Activated naive CD8-positive, alpha-beta T cell treated with anti-CD3 and anti-CD28 coated beads, Interleukin-2, amount 10 ng/mL, durations not matched to agents 7 days and 5 days (primary cell): ENCODE data around the gene AOX1. TPM values are rescaled to one million over a fixed set of nuclear protein-coding genes. Genes with fewer than 3 reads are reported as not detected.
"Not testable (repeated sequence)": the region's sequence is repeated elsewhere in the genome, so short reads cannot be mapped to it uniquely, and the experiment has no call there.

ENCODE experiments used
- ATAC-seq: fragments of 150-1000 bp; cut with Tn5 transposase; one replicate; pipeline ENCODE4 v1.10.0; 2021; ENCODE audit warnings: low read depth, moderate library complexity
- POLR2A ChIA-PET: fragments of 350-600 bp; sonication (Branson Sonifier 250); formaldehyde crosslinking; loops from one replicate; lab custom pipeline; 2021; ENCODE audit warnings: antibody characterized with exemption; lab: Charles Lee
- DNase-seq: peaks from one replicate; pipeline ENCODE4 v3.0.0; 2021
- H3K27ac Mint-ChIP-seq: one replicate; pipeline ENCODE4 v1.8.0; 2022; ENCODE audit warnings: mild to moderate bottlenecking, mixed read lengths
- H3K27me3 Mint-ChIP-seq: one replicate; pipeline ENCODE4 v1.8.0; 2022; ENCODE audit warnings: mild to moderate bottlenecking, moderate library complexity, mixed read lengths
- H3K36me3 Mint-ChIP-seq: one replicate; pipeline ENCODE4 v1.8.0; 2021; ENCODE audit warnings: mild to moderate bottlenecking, mixed read lengths
- H3K4me1 Mint-ChIP-seq: one replicate; pipeline ENCODE4 v1.8.0; 2021; ENCODE audit warnings: mixed read lengths
- H3K4me3 Mint-ChIP-seq: one replicate; pipeline ENCODE4 v1.8.0; 2022; ENCODE audit warnings: mild to moderate bottlenecking, moderate library complexity, mixed read lengths
- H3K9me3 Mint-ChIP-seq: one replicate; pipeline ENCODE4 v1.8.0; 2021; ENCODE audit warnings: mixed read lengths
- total RNA-seq, 2 experiments: library from RNA; stranded (reverse); gene quantifications; one replicate each; pipeline ENCODE4 v1.2.3, GENCODE V29; 2021

AOX1 gene
- total RNA-seq, 2 experiments from 2014 or later: not detected

GRCh38 chr2:200713704-200714064 lies 127.9 kb downstream of the AOX1 start:
- Mint-ChIP-seq H3K4me1 (peaks cover 18% of the 10 kb centered on the region), H3K27me3 (peaks cover 4% of the 10 kb centered on the region), H3K9me3 (peaks cover 5% of the 10 kb centered on the region), H3K27ac (peak overlapping the region; percentile 99), H3K4me3 (peak overlapping the region; percentile 82), H3K36me3 (peaks cover 3% of the 10 kb centered on the region)
- no peak for ATAC-seq
- POLR2A ChIA-PET: interaction anchor here (0.7 to 2.1 kb wide), 16 partner anchors 10 to 733 kb away, joined by 3 to 32 read pairs (median 5); partner anchors contain the start of genes BZW1, CASP10, CFLAR and CLK1
- peak; percentile 41 for DNase-seq

DNA sequence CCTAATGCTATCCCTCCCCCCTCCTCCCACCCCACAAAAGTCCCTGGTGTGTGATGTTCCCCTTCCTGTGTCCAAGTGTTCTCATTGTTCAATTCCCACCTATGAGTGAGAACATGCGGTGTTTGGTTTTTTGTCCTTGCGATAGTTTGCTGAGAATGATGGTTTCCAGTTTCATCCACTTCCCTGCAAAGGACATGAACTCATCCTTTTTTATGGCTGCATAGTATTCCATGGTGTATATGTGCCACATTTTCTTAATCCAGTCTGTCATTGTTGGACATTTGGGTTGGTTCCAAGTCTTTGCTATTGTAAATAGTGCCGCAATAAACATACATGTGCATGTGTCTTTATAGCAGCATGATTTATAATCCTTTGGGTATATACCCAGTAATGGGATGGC lies 129.2 kb downstream of the AOX1 start:
- H3K27ac Mint-ChIP-seq, ATAC-seq, H3K36me3 Mint-ChIP-seq, H3K4me3 Mint-ChIP-seq, DNase-seq, POLR2A ChIA-PET: not testable (repeated sequence)
- peaks cover 18% of the 10 kb centered on the region for H3K4me1 Mint-ChIP-seq
- H3K27me3 Mint-ChIP-seq: peaks cover 13% of the 10 kb centered on the region
- H3K9me3 Mint-ChIP-seq: peaks cover 11% of the 10 kb centered on the region

DNA sequence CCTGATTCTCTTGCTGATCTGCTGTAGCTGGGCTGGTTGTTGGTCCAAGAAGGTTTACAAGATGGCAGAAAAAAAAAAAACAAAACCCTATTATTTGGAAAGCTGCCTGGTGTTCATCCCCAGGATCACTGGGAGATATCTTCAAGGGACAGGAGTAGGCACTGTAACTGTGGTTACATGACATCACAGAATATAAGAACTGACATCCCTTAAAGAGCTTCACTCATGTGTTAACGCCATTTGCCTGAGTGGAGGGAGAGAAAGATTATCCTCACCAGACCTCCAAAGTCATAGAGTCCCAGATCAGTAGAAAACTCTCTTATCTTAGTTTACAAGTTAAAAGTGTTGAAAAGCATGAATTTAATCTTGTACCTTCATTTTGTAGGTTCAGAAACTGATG lies 130.6 kb downstream of the AOX1 start:
- Mint-ChIP-seq H3K4me1 (peaks cover 18% of the 10 kb centered on the region), H3K36me3 (peaks cover 12% of the 10 kb centered on the region), H3K4me3 (no peak overlapping the region), H3K27me3 (peaks cover 16% of the 10 kb centered on the region), H3K9me3 (peaks cover 14% of the 10 kb centered on the region), H3K27ac (no peak overlapping the region)
- POLR2A ChIA-PET: interaction anchor here (1.5 kb wide), 1 partner anchor 148 kb away, joined by 6 read pairs; the partner anchor contains the start of gene CLK1
- ATAC-seq: no peak
- DNase-seq: no peak

Other genes starting within 250 kb of the AOX1 start
- gene KCTD18, start 75.9 kb upstream of the AOX1 start, total RNA-seq: 10 to 100 TPM; 18.1 to 21.5 TPM
- 10 to 100 TPM; 35.0 to 37.4 TPM for gene SGO2, start 59.8 kb upstream of the AOX1 start, total RNA-seq
- gene BZW1, start 225.9 kb downstream of the AOX1 start, total RNA-seq: 100 to 1,000 TPM; 197 to 199 TPM